Panc1 (cell line): ENCODE results near the gene SELENBP1.

Source experiments
- CTCF ChIP-seq: fragments of 450-650 bp; IDR thresholded peaks from 2 replicates; pipeline ENCODE4 v1.5.1; 2017; ENCODE audit warnings: mild to moderate bottlenecking
- POLR2AphosphoS5 ChIP-seq: IDR thresholded peaks from 2 replicates; pipeline ENCODE4 v1.6.1; 2012; ENCODE audit warnings: mild to moderate bottlenecking, low read depth, low read length, moderate library complexity

DNA sequence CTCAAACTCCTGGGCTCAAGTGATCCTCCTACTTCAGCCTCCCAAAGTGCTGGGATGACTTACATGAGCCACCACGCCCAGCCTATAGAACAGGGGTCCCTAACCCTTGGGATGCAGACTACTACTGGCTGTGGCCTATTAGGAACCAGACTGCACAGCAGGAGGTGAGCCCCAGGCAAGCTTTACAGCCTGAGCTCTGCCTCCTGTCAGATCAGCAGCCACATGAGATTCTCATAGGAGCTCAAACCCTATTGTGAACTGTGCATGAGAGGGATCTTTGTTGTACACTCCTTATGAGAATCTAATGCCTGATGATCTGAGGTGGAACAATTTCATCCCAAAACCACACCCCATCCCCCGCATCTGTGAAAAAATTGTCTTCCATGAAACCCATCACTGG is 13.5 kb upstream of the SELENBP1 start:
- TF ChIP-seq CTCF (no peak), POLR2AphosphoS5 (no peak)
